ENCODE results near the gene ERVK3-1.

- TF ChIP-seq POLR2AphosphoS5 (IDR thresholded peaks at IDR 0.05; ENCODE audit: low read depth, low read length) (no peak), POLR2A (IDR thresholded peaks at IDR 0.05; ENCODE audit: low read depth, low read length) (no peak)
Measured at GRCh38 chr19:58294743-58295374, 10.3 kb upstream of the ERVK3-1 start.

Data from GM12892 (cell line).